HG03039 (cell line): ENCODE data around the gene DMXL2.
"Not testable (repeated sequence)": the region's sequence is repeated elsewhere in the genome, so short reads cannot be mapped to it uniquely, and the experiment has no call there.

Experiments
- ATAC-seq: cut with Tn5 transposase; IDR thresholded peaks from one replicate; pipeline ENCODE4 v1.9.1; 2021; ENCODE audit warnings: mild to moderate bottlenecking, moderate library complexity; ENCODE audit not compliant: unreplicated experiment

The DMXL2 gene

DNA sequence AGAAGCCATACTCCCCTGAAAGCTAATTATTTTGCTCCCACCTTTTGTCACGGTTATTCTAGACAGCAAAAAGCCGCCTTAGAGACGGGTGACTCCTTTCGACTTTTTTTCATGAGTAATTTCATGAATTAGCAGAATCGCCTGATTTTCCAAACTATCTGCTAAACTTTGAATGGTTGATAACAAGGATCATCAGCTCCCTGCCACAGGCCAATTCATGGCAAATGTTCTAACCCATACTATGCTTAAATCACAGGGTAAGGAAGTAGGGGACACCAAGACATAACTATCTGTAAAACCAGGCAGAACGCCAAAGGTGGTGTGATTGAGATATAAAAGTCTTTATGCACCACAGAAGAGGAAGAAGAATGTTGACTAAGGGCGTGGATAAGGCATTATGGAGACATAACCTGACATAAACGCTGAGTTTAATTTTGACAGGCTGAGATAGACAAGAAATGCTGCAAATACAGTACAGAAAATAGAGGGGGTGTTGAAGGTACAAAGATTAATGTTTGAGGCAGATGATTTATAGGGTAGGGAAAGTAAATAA lies 891 bp upstream of the DMXL2 start:
- no peak for ATAC-seq

DNA sequence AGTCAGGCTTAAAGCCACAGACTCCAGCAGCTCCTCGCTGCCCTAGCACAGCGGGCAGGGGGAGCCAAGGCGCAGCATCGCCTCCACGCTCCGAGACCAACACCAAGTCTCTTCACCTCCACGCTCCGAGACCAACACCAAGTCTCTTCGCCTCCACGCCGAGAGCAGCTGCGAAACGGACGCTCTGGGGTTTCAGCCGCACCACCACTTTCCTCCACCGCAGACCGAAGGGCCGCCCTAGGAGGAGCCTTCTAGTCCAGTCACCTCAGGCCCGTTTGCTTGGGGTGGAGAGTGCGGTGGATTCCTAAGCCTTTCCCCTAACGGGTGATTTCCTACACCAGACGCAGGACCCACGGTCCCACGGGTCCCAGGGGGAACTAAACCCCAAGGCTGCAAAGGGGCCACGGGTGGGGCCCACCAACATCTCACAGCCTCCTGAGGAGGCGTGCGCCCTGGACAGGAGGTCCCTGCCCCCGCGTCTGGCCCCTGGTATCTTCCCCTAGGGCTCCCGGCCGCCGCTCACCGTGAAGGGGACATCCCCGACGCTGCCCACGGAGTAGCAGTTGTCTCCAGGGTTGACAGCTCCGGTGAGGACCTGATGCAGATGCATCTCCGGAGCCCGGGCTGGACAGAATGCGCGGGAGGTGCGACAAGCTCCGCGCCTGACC lies 501 bp downstream of the DMXL2 start:
- peak; percentile 47 for ATAC-seq

DNA sequence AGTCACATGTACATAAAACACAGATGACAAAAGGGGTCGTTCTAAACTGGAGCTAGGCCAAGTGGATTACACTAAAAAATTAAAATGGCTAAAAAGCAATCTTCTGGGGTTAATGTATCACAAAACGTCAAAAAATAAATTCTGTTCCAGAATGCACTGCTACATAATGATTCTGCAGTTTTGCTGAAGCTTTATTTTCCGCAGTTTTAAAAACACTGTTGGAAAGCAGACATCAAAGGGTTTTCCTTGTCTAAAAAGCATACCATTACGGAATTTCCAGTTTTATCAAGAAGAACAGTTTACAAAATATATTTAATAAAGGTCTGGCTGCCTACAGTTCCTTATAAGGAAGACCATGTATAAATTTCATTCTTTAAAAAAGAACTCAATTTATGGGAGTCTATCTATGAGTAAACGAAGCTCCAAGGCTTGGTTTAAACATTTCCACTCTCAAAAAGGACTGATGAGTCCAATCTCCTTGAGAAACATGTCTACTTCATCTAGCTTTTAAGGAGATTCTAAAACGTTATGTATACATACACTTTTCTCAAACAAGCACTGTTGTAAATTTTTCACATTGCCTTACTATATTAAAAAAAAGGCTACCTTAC lies 1.3 kb downstream of the DMXL2 start:
- ATAC-seq: no peak

DNA sequence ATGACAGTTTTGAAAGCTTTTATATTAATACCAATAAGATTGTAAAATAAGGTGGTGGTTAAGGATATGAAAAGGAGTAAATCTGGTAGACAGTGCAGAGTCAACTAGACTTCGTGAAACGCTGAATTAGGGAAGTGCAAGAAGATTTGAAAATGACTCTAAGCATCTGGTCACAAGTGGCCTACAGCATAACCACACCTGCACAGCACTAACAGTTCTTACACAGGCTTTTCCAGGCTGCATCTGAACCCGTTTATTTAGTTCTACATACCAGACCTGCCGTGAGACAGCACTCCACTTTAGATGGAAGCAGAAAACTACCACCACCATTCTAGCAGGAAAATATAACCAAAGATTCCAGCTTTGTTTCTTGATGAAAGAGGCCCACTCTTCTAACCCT lies 1.9 kb downstream of the DMXL2 start:
- no peak for ATAC-seq

DNA sequence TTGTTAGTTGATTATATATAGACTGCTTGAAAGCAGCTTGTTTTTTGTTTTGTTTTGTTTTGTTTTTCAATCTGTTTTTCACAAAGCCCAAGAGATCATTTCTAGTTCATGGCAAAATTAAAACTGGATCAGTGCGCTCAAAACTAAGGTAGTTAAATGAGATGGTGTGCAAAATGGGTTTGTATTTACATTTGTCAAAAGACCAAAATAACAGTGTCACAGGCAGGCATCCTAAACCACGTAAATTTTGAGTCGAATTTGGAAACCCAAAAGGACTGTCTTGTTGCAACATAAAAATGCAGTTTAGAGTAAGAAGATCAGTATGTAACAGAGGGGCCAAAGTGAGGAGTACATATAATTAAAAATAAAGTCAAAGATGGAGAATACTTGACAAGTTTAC lies 2.4 kb downstream of the DMXL2 start:
- no peak for ATAC-seq

DNA sequence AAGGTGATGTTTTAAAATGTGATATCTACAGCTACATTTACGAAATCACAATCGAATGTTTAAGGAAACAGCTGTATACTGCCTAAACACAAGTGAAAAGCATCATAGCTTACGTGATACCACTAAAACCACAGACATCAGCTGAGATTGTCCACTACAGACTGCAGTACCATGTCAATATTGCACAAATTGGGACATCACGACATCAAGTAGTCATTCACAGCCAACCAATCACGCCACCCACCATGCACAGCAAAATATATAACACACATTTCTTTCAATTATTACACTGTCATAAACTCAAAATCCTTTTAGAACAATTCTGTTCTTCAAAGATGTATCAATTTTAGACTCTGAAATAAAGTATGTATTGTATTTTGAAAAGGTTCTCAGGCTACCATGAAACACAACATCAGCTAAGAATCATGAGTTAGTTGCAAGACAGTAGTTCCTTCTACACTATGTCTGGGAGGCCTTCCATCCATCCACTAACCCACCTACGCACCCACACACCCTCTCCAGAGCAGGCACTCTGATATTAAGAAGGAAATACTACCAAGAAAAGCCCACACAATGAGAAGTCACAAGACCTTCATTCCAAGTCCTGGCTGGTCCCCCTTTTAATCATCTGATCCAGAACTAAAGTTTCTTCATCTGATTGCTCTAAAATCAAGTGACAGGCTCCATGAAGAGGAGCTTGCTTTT lies 3.1 kb downstream of the DMXL2 start:
- no peak for ATAC-seq

DNA sequence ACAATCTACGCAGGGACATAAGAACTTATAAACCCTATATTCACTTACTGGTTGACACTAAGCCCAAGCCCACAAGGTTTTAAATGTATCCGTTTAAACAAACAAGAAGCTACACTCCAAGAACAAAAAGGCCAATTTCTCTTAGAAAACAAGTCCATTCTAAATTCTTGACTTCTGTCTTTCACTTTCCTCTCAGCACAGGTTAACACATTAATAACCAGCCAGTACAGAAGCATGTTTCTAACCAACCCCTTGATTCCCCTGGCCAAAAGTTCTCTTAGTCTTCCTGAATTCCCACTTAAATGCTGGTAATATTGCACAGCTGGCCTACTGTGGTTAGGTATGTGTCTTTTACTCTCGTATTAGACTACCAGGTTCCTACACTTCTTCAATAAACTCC lies 4.7 kb downstream of the DMXL2 start:
- ATAC-seq: no peak

DNA sequence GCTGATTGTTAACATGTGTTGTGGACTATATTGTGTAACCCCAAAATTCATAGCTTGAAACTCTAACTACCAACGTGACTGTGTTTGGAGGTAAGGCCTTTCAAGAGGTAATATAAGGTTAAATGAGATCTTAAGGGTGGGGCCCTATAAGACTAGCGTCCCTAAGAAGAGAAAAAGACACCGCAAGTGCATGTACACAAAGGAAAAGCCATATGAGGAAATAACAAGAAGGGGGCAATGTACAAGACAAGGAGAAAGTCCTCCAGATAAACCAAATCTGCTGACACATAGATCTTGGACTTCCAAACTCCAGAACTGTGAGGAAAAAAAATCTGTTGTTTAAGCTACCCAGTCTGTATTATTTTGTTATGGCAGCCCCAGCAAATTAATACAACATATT lies 8.6 kb downstream of the DMXL2 start:
- no peak for ATAC-seq

DNA sequence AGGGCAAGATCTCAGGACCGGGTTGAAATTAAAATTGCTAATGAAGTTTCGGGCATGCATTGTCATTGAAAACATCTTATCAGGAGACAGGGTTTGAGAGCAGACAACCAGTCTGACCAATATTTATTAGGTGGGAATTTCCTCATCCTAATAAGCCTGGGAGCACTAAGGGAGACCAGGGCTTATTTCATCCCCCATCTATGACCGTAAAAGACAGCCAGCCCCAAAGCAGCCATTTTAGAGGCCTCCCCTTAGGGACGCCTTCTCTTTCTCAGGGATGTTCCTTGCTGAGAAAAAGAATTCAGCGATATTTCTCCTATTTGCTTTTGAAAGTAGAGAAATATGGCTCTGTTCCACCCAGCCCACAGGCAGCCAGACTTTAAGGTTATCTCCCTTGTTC lies 9.9 kb downstream of the DMXL2 start:
- ATAC-seq: not testable (repeated sequence)

DNA sequence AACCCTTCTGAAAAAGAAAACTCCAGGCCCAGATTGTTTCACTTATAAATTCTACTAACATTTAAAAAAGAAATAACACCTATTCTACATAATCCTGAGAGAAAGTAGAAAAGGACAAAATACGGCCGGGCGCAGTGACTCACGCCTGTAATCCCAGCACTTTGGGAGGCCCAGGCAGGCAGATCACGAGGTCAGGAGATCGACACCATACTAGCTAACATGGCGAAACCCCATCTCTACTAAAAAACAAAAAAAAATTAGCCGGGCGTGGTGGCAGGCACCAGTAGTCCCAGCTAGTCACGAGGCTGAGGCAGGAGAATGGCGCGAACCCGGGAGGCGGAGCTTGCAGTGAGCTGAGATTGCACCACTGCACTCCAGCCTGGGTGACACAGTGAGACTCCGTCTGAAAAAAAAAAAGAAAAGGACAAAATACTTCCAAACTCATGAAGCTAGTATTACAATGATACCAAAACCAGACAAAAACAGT lies 19.1 kb downstream of the DMXL2 start:
- not testable (repeated sequence) for ATAC-seq

DNA sequence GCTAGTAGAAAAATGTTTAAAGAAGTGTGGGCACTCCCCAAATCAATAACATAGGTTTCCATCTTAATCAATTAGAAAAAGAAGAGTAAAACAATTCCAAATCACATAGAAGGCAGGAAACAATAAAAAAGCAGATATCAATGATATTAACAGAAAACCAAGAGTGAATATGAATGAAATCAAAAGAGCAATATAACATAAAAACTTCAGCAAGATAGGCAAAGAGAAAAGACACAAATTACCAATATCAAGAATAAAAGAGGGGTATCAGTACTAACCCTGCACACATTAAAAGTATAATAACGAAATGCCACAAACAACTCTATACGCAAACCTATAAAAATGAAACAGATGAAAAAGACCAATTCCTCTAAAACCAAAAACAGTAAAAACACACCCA lies 19.6 kb downstream of the DMXL2 start:
- ATAC-seq: no peak

DNA sequence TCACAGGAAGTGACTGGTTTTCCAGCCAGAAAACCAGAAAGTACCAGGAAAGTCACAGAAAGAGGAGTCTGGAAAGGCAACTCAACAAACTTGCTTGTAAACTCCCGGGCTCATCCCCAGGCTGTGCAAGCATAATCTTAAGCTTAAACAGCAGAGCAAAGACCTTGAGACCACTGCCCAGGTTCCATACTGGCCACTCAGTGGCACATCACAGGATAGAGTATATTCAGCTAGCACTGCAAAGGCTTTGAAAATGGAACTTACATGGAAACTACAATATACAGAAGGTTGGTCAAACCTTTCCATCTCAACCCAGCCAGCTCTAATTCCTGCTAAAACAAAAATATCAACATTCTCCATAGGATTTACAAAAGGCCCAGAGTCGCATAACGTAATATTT lies 20.1 kb downstream of the DMXL2 start:
- no peak for ATAC-seq

DNA sequence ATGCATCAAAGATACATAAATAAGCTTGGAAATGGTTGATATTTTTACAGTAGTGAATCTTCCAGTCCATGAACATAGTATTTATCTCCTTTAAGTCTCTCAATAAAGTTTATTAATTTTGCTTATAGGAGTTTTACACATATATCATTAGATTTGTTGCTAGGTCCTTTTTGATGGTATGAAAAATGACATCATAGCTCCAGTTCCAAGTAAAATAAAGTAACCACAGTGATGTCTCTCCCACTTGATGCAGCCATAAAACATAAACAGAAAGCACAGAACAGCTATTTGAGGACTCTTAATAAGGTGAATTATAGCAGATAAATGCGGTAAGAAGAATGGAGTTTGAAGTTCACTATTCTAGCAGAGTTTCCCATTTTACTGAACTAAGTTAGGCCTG lies 20.8 kb downstream of the DMXL2 start:
- no peak for ATAC-seq

DNA sequence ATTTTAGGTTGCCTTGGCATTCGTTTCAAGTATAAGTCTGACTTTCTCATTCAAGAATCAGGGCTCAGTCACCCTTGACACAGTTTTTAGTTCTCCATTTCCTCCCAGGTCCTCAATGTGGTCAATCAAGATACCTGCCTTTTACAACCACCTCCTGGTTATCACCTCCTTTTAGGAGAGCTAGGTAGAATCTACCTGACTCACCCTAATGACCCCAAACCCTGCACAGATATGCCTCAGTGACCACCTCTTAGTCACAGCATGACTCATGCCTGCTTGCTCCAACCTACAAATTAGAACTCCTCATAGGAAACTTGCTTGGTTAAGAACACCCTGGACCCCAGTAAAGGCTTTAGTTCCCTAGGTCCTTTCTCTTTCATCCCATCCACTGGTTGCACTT lies 22.5 kb downstream of the DMXL2 start:
- ATAC-seq: no peak

DNA sequence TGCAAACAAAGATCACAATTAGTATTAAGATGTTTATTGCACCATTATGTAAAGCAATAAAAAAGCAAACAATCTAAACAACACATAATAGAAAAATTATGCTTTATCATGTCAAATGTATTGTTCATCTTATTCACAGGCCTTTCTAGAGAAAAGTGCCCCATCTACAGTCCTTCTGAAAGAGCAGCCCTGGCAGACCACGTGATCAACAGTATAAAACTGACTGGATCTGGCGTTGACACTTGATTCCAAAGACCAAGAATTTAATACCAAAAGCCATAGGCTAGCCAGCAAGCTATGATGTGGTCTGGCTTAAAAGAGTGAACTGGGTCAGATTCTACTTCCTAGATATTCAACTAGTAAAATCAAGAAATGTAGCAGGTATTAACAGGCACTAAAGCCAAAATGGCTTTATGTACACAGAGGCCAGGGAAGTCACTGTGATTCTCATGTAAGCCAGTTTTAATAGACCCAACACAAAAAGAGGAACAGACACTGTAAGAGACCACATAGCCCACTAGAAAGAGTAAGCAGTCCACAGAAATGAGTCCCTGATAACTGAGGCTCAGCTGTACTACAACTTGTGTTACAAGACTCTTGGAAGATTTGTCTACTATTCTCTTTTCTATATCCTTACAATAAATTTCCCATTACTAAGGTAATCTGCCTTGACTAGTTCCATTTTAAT lies 32.5 kb downstream of the DMXL2 start:
- no peak for ATAC-seq

DNA sequence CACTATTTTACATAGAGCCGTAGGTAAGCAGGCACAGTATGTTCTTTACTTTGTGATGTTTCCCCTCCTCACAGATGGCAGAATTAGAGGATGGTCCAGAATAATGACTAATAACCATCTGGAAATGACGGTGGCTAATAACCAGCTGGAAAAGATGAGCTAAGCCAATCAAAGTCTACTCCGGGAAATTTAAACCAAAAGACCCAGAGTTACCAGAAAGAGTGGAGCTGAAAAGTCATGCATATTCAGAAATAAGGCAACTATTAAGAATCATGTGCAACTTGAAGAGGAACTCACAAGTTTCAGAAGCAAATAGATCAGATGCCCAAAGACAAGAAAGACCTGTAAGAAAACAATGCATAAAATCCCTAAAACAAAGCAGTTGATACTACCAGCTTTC lies 33.6 kb downstream of the DMXL2 start:
- ATAC-seq: no peak

DNA sequence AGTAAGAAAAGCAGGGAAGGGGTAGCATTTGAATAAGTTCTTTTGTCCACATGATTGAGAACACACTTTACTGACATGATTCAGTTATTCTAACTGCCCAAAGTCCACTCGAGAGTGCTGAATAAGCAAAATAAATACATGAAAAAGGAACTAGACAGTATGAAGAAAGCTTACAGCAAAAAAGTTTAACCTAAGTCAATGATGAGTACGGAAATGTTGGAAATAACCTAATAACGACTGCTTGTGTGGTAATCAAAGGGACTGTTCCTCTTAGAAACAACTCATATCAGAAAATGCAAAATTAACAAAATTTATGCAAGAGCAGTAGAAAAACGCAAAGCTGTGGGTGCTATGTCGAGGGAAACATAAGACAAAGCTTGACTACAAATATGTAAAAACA lies 36.6 kb downstream of the DMXL2 start:
- ATAC-seq: no peak

DNA sequence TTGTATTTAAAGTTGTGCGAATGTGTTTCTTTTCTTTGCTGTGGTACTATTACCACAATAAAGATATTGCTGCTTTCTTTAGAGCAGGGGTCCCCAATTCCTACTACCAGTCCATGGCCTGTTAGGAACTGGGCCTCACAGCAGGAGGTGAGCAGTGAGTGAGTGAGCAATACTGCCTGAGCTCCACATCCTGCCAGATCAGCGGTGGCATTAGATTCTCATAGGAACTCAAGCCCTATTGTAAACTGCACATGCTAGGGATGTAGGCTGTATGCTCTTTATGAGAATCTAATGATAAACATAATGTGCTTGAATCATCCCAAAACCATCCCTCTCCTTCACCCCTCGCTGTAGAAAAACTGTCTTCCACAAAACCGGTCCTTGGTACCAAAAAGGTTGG lies 41.6 kb downstream of the DMXL2 start:
- no peak for ATAC-seq

DNA sequence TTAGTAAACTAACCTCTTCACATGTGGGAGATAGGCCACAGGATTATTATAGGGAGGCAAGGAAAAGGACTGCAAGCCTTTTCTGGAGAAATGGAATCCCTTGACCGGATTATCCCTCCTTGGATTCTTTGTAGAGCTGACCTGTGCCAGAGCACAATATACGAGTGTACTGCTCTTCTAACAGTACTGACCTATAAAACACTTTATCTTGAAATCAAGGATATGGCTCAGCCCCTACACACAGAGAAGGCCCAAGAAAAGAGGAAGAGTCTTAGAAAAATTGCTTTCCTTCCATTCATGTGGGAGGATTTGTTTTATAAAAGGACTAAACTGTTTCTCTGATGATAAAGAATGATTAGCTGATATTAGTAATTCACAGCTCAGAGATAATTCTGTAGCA lies 42.2 kb downstream of the DMXL2 start:
- no peak for ATAC-seq

DNA sequence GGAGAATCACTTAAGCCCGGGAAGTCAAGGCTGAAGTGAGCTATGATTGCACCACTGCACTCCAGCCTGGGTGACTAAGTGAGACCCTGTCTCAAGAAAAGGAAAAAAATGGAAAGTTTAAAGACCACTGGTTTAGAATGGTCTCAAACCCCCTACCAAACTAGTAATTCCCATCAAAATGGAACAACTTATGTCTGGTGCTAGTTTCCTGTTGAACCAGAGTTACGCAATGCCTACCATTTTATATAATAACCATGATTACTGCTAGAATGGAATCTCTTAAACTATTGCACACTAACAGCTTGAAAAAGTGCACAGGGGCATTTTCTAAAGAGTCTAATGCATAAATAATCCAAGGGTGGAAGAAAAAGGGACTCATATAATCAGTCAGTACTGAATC lies 43.6 kb downstream of the DMXL2 start:
- ATAC-seq: no peak

DNA sequence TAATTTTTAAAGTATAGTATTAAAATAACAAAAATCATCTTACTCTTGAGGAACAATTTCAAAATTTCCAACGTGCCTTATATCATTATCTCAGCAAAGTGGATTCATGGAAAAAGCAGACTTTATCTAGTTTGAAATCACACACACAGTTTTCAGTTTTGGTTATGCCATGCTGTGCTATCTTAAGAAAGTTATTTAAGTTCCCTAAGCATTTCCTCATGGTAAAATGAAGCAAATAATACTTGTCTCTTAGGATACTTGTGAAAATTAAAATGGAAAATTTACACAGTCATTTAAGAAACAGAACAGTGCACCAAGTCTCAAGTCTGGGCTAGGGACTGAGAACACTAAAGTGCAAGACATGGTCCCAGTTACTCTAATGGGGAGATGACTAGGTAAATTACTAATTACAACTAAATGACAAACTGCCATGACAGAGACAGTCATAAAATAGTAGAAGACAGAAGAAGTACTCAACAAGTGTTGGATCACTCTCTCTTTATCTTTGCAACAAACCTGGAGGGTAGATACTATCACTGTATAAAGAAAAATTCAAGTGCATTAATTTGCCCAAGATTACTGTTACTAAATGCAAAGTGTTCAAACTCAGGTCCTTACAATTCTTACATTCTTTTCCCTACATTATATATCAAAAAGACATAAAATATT lies 44.8 kb downstream of the DMXL2 start:
- ATAC-seq: no peak
